GM13976 (cell line): ENCODE data around the gene RNF111.

Experiments
- DNase-seq: peaks from one replicate; pipeline ENCODE4 v3.0.0; 2012; ENCODE audit warnings: low spot score
- in situ Hi-C: fragments of 300-500 bp; cut with MboI; formaldehyde crosslinking; loops from one replicate; pipeline ENCODE4 v1.12.0; 2022; ENCODE audit warnings: low sequenced_read_pairs, mixed read lengths, inconsistent platforms; ENCODE audit not compliant: unreplicated experiment
- TF ChIP-seq, protein P1 (sequence below): IDR thresholded peaks from 2 replicates; pipeline ENCODE4 v1.5.1; 2012; ENCODE audit warnings: borderline replicate concordance, mild to moderate bottlenecking; ENCODE audit not compliant: insufficient read depth; ENCODE audit errors: extremely low read depth, missing control alignments, control extremely low read depth

Gene RNF111

DNA sequence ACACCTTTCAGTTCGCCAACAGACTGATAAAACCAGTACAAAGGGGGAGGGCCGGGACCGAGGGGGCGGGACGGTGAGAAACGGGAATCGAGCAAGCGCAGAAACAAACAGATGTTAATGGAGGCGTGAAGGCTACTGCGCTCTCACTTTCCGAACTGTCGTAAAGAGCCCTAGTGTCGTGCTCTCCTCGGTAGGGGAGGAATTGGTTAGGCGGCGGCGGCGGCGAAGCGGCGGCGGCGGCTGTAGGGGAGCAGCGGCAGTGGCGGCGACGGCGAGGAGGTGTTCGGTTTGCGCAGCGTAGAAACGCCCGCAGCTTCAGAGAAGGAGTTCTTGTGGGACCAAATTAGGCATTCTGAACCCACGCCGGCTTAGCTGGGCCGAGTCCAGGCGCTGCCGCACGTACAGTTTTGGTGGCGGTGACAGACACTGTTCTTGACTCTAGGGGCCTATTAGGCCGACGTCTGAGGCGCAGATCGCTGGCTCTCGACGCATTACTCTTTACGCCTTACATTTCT, at the start of gene RNF111:
TSS of gene RNF111 (plus strand) at position 173 of the 515 bp plus-strand sequence. CDS start 43,160 bp downstream, outside the sequence.
- TF ChIP-seq, protein P1, sequence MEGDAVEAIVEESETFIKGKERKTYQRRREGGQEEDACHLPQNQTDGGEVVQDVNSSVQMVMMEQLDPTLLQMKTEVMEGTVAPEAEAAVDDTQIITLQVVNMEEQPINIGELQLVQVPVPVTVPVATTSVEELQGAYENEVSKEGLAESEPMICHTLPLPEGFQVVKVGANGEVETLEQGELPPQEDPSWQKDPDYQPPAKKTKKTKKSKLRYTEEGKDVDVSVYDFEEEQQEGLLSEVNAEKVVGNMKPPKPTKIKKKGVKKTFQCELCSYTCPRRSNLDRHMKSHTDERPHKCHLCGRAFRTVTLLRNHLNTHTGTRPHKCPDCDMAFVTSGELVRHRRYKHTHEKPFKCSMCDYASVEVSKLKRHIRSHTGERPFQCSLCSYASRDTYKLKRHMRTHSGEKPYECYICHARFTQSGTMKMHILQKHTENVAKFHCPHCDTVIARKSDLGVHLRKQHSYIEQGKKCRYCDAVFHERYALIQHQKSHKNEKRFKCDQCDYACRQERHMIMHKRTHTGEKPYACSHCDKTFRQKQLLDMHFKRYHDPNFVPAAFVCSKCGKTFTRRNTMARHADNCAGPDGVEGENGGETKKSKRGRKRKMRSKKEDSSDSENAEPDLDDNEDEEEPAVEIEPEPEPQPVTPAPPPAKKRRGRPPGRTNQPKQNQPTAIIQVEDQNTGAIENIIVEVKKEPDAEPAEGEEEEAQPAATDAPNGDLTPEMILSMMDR: no peak
- in situ Hi-C loops: no loop called here
- DNase-seq: peak; percentile 92

DNA sequence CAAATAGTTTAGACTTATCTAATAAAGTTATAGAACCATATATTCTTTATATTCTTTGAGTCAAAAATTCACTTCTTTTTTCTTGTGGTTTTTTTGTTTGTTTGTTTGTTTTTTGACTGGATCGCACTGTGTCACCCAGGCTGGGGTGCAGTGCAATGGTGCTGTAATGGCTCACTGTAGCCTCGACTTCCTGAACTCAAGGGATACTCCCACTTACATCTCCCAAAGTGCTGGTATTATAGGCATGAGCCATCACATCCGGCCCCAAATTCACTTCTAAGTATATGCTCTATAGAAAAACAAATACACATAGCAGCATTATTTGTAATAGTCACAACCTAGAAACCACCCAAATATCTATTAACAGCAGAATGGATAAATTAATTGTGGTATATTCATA, 40.3 kb upstream of the RNF111 start:
- in situ Hi-C loops: no loop called here
- DNase-seq: no peak
- TF ChIP-seq, protein P1: no peak

DNA sequence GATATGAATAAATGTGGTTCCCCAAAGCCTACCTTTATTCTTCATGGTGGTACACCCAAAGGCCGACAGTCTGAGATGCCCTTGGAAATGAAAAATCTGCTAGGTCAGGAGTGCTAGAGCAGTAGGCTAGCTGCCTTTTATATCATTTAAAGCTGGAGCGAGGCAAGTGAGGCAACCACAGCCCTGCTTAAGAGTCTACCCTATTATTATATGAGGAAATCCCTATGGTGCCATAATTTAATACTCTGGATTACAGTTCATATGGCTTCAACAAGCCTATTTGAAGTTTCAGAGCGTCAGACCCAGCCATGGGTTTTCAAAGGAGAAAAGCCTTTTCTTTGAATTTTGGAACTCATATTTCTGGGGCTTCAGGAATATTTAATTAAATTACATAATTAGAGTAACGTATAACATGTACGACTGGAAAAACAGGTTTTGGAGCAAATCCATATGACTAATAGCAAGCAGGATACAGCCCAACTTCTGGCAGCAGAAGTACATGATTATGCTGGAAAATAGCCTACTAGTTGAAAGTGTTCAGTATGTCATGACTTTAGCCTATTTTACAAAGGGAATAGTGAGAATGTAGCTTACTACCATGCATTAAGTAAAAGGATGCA, 36.0 kb upstream of the RNF111 start:
- in situ Hi-C loops: no loop called here
- DNase-seq: no peak
- TF ChIP-seq, protein P1: no peak

DNA sequence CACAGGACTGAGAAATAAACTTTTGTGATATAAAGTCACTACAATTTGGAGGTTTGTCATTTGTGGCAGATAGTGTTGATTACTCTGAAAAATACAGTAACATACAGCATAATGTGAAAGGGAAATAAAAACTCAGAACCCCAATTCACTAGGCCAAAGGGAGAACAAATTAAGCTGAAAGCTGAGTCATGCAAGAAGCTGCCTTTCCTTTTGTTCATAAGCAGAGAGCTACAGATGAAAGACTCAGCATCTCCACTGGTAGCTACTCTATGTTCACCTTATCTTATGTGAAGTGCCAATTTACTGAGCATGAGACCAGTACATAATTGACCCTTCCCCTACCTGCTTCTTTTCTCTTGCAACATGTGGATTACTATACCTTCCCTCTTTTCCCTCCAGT, 34.7 kb upstream of the RNF111 start:
- TF ChIP-seq, protein P1: no peak
- in situ Hi-C loops: no loop called here
- DNase-seq: no peak

DNA sequence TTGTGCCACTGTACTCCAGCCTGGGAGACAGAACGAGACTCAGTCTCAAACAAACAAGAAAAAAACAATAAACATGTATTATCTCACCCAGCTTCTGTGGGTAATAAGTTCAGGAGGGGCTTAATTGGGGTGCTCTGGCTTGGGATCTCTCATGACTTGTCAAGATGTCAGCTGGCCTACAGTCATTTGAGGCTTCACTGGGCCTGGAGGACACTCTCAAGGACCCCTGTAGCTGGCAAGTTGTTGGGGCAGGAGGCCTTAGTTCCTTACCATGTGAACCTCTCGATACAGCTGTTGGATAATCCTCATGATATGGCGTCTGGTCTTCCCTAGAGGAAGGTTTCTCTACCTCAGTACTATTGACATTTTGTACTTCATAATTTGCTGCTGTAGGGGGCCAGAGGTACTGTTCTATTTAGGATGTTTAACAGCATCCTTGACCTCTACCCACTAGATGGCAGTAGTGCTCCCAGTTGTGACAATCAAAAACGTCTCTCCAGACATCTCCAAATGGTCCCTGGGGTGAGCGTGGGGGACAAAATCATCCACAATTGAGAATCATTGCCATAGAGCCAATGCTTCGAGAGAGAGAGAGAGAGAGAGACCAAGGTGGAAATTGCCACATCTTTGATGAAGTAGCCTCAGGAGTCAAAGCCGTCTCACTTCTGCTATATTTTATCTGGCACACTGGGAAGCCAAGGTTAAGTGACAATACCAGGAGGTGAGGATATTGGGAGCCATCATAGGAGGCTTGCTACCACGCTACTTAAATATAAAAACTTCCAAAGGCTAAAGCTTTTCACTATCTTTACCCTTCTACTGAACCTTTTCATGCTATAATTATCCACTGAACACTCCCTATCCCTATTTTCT, 30.1 kb upstream of the RNF111 start:
- DNase-seq: peak; percentile 56
- TF ChIP-seq, protein P1: peak; percentile 55
- in situ Hi-C loops: no loop called here

DNA sequence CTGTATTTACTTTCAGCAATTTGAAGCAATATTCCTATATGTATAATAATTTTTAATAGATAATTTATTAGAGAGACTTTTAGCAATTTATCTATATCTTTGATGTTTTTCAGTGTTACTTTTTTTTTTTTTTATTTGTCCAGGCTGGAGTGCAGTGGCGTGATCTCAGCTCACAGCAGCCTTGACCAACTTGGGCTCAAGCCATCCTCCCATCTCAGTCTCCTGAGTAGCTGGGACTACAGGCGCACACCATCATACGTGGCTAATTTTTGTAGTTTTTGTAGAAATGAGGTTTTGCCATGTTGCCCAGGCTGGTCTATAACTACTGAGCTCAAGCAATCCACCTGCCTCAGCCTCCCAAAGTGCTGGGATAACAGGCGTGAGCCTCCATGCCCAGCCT, 28.7 kb upstream of the RNF111 start:
- TF ChIP-seq, protein P1: no peak
- in situ Hi-C loops: no loop called here
- no peak for DNase-seq
